Hematopoietic multipotent progenitor cell treated with erythropoietin and hydrocortisone succinate and interleukin-3 and kit ligand, for 4 days (in vitro differentiated cells): ENCODE data around the gene ATP9A.
"Not testable (repeated sequence)": the region's sequence is repeated elsewhere in the genome, so short reads cannot be mapped to it uniquely, and the experiment has no call there.

Experiments used
- DNase-seq: peaks from one replicate; pipeline ENCODE4 v3.0.0-alpha.2; 2015

Gene ATP9A

GRCh38 chr20:51790256-51790655, 22.1 kb upstream of the ATP9A start:
- DNase-seq, result no peak

DNA sequence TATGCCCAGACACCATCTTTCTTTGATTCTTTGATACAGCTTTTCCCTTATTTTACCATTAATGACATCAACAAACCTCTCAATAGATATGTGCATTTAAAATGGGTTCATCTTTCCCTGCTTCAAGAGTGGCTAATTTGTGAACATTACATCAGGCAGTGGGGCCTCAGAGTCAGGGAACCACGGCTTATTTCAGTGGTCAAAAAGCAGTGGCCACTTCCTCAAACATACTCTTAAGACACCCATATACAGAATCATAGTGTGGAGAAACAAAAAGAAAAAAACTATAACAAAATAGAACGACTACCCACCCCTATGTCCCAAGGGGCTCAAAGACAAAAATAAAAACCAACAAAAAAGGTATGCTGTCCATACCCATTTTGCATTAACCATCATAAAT, 21.2 kb upstream of the ATP9A start:
- peak; percentile 29 for DNase-seq

- no peak for DNase-seq
Observed at GRCh38 chr20:51788822-51789221, 20.6 kb upstream of the ATP9A start.

DNA sequence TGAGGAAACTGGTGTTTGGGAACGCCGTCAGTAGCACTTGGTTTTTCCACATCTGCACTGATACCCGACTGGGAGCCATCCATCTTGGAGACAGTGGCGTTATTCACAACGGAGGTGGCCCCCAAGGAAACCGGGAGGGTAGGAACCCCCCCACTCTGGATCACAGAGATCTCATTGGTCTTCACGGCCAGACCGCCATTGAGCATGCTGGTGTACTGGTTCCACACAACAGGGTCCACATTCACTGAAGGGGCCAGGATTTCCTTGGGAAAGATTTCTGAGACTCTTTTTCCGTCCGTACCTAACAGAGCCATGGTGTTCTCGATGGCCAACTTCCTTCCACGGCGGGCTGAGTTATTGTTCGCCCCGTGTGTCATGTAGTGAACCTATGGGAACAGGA, 16.1 kb upstream of the ATP9A start:
- DNase-seq, result no peak

DNA sequence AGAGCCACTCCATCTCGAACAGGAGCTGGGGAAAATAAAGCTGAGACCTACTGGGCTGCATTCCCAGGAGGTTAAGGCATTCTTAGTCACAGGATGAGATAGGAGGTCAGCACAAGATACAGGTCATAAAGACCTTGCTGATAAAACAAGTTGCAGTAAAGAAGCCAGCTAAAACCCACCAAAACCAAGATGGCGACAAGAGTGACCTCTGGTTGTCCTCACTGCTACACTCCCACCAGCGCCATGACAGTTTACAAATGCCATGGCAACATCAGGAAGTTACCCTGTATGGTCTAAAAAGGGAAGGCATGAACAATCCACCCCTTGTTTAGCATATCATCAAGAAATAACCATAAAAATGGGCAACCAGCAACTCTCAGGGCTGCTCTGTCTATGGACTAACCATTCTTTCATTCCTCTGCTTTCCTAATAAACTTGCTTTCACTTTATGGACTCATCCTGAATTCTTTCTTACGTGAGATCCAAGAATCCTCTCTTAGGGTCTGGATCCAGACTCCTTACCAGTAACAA, 10.1 kb upstream of the ATP9A start:
- not testable (repeated sequence) for DNase-seq

DNA sequence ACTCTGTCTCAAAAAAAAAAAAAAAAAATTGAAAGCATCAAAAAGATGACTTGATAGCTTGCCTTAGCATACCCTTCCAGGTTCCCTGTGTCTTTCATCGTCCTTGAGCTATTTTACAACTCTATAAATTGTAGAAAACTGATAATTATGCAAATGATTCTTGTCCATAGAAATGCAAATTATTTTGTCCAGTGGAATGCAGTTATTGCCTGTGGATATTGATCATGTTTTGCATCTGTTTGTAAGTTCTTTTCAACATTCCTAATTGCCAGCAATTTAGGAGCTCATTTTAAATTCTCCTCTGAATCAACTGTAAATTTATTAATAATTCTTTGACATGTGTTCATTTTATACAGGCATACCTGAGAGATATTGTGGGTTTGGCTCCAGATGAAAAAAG, 7.1 kb upstream of the ATP9A start:
- no peak for DNase-seq

DNA sequence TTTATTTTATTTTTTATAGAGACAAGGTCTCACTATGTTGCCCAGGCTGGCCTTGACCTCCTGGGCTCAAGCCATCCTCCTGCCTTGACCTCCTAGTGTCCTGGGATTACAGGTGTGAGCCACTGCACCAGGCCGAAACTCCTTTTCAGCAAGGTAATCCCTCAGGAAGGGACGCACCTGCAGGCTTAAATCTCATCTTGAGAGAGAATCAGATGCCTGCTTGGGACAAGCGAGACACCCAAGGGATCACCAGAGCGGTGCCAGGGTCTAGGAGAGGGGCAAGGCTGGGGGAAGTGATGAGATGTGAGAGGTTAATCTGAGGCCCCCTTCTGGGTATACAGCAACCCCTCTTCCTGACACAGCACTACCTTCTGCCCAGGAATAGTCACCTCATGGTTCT, 4.0 kb upstream of the ATP9A start:
- no peak for DNase-seq

GRCh38 chr20:51769976-51770615, 1.9 kb upstream of the ATP9A start:
- peak; percentile 16 for DNase-seq

DNA sequence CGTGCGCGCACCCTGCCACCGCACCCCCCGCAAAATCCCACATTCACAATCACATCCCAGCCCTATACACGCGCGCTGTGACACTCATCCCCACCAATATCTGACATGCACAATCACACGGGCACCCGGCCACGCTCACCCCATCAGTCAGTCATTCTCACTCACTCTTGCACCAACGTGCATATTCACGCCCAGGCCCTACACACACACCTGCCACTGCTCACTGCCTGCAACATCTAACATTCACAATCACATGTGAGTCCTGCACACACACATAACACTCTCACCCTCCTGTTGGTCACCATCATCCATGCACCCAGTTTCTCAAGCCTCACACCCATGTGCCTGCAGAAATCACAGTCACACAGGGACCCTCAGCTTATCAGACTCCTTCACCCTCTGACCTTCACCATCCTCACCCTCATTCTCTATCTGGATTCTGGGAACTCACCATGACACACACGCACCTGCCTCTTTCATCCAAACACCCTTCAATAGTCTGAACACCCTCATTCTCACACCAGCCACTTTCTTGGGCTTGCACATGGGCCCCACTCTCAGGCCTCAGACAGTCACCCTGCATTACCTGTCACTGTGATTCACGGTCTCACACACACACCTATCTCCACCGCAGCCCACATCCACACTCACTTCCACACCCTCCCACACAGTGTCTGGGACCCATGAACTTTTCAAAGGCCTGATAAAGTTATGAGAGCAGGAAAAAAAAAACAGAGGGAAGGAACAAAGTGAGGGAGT, 748 bp upstream of the ATP9A start:
- no peak for DNase-seq

DNA sequence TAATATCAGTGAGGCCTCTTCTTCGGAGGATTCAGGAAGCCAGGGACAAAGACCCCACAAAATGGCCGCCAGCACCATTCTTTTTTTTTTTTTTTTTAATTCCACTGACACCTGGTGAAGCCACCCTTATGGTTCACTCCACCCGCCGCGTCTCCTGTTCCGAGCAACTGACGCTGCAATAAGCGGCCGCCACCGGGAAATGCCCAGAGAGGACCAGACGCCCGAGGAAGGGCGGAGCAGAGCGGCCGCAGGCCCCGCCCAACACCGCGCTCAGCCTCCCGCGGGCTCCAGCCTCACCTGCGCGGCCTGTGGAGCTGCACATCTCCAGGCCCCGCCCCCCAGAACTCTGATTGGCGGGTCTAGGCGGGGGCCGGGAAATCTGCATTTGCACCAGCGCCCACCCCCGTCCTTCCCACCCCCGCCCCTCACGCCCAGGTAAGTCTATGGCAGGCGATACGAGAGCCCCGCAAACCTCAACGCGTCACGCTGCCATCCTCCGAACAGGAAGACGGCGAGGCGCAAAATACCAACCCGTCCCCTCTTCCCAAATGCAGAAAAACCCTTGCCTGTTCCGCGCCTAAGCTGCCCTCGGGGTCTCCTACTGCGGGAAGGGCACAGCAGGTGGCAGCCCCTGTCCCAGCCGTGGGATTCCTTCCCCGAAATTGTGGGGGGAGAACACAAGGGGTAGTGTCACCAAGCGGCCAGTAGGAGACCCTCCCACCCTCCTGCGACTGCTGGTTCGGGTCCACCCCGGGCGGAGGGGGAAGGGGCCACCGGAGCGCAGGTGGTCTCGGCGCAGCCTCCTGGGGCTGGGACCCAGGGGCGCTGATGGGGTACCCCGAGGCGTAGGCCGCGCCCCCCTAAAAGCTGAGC, 960 bp downstream of the ATP9A start:
- peak; percentile 50 for DNase-seq

DNA sequence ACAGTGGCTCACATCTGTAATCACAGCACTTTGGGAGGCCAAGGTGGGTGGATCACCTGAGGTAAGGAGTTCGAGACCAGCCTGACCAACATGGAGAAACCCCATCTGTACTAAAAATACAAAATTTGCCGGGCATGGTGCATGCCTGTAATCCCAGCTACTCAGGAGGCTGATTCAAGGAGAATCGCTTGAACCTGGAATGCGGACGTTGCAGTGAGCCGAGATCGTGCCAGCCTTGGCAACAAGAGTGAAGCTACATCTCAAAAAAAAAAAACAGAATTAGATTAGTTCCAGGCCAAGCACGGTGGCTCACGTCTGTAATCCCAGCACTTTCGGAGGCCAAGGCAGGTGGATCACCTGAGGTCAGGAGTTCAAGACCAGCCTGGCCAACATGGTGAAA, 2.8 kb downstream of the ATP9A start:
- DNase-seq, result not testable (repeated sequence)

GRCh38 chr20:51763965-51764602, 4.1 kb downstream of the ATP9A start:
- DNase-seq, result peak; percentile 23

DNA sequence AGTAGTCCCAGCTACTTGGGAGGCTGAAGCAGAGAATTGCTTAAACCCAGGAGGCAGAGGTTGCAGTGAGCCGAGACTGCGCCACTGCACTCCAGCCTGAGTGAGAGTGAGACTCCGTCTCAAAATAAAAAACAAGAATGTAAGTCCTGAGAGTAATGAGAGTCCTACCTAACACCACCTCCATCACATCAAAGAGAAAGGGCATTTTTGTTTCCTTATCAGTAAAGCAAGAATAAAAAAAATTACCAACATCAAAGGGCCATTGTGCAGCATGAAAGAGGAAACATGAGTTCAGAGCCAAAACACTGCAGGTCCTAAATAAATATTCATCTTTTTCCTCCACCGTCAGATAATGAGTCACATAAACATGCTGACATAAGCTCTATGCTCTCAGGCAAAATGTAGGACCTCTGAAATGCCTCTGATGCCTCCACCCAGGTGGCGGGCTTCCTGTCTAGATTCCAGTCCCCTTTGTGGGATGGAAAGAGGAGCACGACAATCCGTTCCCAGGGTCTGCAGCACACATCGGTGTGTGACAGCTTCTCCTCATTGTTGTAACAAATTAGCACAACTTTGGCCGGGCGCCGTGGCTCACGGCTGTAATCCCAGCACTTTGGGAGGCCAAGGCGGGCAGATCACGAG, 7.2 kb downstream of the ATP9A start:
- DNase-seq, result no peak

GRCh38 chr20:51759769-51760510, 8.2 kb downstream of the ATP9A start:
- no peak for DNase-seq

DNA sequence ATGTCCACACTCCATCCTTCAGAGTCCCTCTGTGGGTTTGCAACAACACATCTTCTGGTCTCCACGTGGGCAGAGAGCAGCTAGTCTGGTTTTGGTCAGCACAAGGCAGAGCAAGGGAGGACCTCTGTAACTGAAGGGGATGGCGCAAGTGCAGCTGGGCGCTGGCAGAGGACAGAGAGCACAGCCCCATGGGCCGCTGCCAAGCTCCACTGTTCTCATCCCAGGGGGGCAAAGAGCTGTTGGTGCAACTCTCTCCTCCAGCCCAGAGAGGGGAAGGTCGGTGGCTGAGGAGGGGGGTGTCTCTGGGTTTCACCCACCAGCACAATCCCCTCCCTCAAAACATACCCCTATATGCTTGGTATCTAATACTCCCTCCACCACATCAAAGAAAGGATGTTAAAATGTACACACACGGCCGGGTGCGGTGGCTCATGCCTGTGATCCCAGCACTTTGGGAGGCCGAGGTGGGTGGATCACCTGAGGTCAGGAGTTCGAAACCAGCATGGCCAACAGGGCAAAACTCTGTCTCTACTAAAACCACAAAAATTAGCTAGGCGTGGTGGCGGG, 9.1 kb downstream of the ATP9A start:
- DNase-seq, result no peak

GRCh38 chr20:51757226-51757625, 11.0 kb downstream of the ATP9A start:
- DNase-seq, result no peak

DNA sequence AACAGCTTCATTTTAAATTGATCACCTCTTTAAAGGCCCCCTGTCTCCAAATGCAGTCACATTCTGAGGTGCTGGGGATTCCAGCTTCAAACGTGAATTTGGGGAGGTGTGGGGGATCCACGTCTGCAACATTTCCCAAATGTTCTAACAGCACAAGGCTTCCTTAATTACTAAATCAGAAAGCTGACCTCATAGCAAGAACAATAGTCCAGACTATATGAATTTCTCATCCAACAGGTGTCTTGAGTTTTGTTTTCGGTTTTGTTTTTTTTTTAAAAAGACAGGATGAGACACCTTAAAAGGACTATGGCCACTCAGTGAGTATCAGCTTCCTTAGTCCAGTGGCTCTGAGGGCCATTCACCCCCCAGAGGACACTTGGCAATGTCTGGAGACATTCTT, 11.5 kb downstream of the ATP9A start:
- no peak for DNase-seq

DNA sequence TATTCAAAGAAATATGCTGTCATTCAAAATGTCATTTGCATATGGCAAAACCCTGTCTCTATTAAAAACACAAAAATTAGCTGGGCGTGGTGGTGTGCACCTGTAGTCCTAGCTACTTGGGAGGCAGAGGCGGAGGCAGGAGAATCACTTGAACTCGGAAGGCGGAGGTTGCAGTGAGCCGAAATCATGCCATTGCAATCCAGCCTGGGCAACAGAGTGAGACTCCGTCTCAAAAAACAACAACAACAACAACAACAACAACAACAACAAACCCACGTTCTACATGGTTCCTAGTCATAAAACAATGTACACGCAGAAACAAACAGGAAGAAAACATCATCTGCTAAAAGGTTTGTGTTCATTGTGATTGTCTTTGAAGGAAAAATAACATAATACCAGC, 15.0 kb downstream of the ATP9A start:
- not testable (repeated sequence) for DNase-seq

GRCh38 chr20:51752343-51752951, 15.7 kb downstream of the ATP9A start:
- DNase-seq, result no peak

DNA sequence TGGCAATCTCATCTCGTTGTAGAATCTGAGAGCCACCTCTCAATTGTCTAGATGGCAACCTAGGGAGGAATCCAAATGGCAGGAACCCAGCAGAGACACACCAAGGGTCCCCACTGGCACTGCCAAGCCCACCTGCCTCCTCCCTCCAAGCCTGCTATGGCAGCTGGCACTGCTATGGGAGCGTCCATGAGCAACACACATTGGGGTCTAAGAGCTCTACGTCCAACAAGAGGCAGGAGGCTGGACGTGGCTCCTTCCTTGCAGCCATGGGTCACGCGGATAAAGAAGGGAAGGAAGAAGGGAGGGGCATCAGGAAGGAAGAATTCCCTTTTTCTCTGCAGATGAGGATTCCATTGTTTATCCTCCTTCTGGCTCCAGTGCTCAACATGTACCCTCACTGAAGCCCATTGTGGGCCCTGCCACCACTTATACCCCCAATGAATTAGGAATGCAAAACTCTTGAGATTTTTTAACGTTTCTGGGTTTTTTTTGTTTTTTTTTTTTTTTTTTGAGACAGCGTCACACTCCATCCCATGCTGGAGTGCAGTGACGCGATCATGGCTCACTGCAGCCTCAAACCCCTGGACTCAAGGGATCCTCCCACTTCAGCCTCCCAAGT, 17.3 kb downstream of the ATP9A start:
- DNase-seq, result no peak
